ENCODE measurements around the gene TLX2.

The TLX2 gene

GRCh38 chr2:74481961-74482800, 32.1 kb upstream of the TLX2 start:
- TF ChIP-seq CTCF (IDR thresholded peaks at IDR 0.05) = no peak

- peak; percentile 62 for TF ChIP-seq CTCF (IDR thresholded peaks at IDR 0.05)
Measured at GRCh38 chr2:74482801-74483674, 31.2 kb upstream of the TLX2 start, which contains the start of the genes CCDC142 and TTC31. CCDC142 (minus strand) TSS chr2:74482998; CDS start chr2:74482837, 161 bp downstream. TTC31 (plus strand) TSS chr2:74483081; CDS start chr2:74483096, 15 bp downstream.

- TF ChIP-seq CTCF (IDR thresholded peaks at IDR 0.05) = no peak
Measured at GRCh38 chr2:74486141-74486540, 28.1 kb upstream of the TLX2 start.

GRCh38 chr2:74488643-74489481, 25.4 kb upstream of the TLX2 start:
- TF ChIP-seq CTCF (IDR thresholded peaks at IDR 0.05) = no peak

- no peak for TF ChIP-seq CTCF (IDR thresholded peaks at IDR 0.05)
Measured at GRCh38 chr2:74489906-74490305, 24.3 kb upstream of the TLX2 start.

GRCh38 chr2:74491648-74492544, 22.4 kb upstream of the TLX2 start:
- TF ChIP-seq CTCF (IDR thresholded peaks at IDR 0.05) = no peak

All from LNCAP (cell line).